Spinal cord (tissue), 10 donors: ENCODE results near the gene DDX11. TPM values are rescaled to one million over a fixed set of nuclear protein-coding genes. Genes with fewer than 3 reads are reported as not detected.
"Not testable (repeated sequence)": the region's sequence is repeated elsewhere in the genome, so short reads cannot be mapped to it uniquely, and the experiment has no call there.

ENCODE experiments used
- DNase-seq, 6 donors: peaks; one replicate each; pipeline versions ENCODE4 v3.0.0 to v3.0.0-alpha.2; 2013 to 2015; ENCODE audit warnings: low spot score in 6 of 6, low read depth in 4 of 6
- H3K27ac ChIP-seq: one replicate; pipeline ENCODE4 v1.5.1; 2013; ENCODE audit warnings: low read depth, low read length, control low read depth
- H3K27me3 ChIP-seq: one replicate; pipeline ENCODE4 v1.6.1; 2013; ENCODE audit warnings: low read length; ENCODE audit not compliant: control insufficient read depth, insufficient read depth
- H3K36me3 ChIP-seq: one replicate; pipeline ENCODE4 v1.6.1; 2013; ENCODE audit warnings: low read length; ENCODE audit not compliant: control insufficient read depth, insufficient read depth
- H3K4me1 ChIP-seq: one replicate; pipeline ENCODE4 v1.6.1; 2013; ENCODE audit warnings: low read length; ENCODE audit not compliant: control insufficient read depth, insufficient read depth
- H3K4me3 ChIP-seq: one replicate; pipeline ENCODE4 v1.5.1; 2013; ENCODE audit warnings: low read depth, low read length, control low read depth
- H3K9me3 ChIP-seq: one replicate; pipeline ENCODE4 v1.6.1; 2013; ENCODE audit warnings: low read length; ENCODE audit not compliant: control insufficient read depth, insufficient read depth
- WGBS: methylation state at CpG from one replicate; pipeline ENCODE4 v1.1.5; 2013; ENCODE audit warnings: missing lambda C conversion rate; ENCODE audit not compliant: insufficient coverage; 5-methylcytosine and 5-hydroxymethylcytosine counted together
- polyA plus RNA-seq, 2 donors: library from polyadenylated mRNA; unstranded; fragments of 120-200 nt; gene quantifications; one replicate each; pipeline ENCODE4 v1.2.1, GENCODE V29; 2013; ENCODE audit not compliant: insufficient read length in 2 of 2
- total RNA-seq, 2 donors: library from RNA; depleted of rRNA in 1 of 2; stranded (reverse); fragments of 120-200 nt in 1 of 2; fragments of >200 nt in 1 of 2; gene quantifications; one replicate each; pipeline versions ENCODE4 v1.2.3 to v1.2.4, GENCODE V29; 2013 to 2014
- donor health status: healthy.

Gene DDX11
- total and polyA plus RNA-seq, 4 donors: 12.0 to 69.1 (median 38.1) TPM

GRCh38 chr12:31117203-31118011, 43.7 kb downstream of the DDX11 start:
- no peaks in the 10 kb centered on the region for H3K36me3 ChIP-seq
- H3K27ac ChIP-seq: no peak overlapping the region
- peak overlapping the region; percentile 60 for H3K4me3 ChIP-seq
- peaks cover 37% of the 10 kb centered on the region for H3K4me1 ChIP-seq
- 8% methylated on average over 25 of the region's 45 CpGs for WGBS
- peaks cover 16% of the 10 kb centered on the region for H3K27me3 ChIP-seq
- DNase-seq: peak in 2 of 6 donors; percentile 61 to 74
- H3K9me3 ChIP-seq: no peaks in the 10 kb centered on the region

- H3K9me3 ChIP-seq: no peaks in the 10 kb centered on the region
- H3K4me1 ChIP-seq: peaks cover 37% of the 10 kb centered on the region
- peak overlapping the region; percentile 60 for H3K4me3 ChIP-seq
- DNase-seq: peak in 2 of 6 donors; percentile 67 to 83
- WGBS: 43% methylated on average over 30 of the region's 44 CpGs
- H3K27me3 ChIP-seq: peaks cover 16% of the 10 kb centered on the region
- H3K27ac ChIP-seq: no peak overlapping the region
- no peaks in the 10 kb centered on the region for H3K36me3 ChIP-seq
Measured at GRCh38 chr12:31118347-31119191, 44.9 kb downstream of the DDX11 start.

GRCh38 chr12:31119192-31119802, 45.6 kb downstream of the DDX11 start:
- no peak for DNase-seq
- Histone ChIP-seq H3K9me3 (no peaks in the 10 kb centered on the region), H3K27me3 (peaks cover 16% of the 10 kb centered on the region), H3K4me3 (peak overlapping the region; percentile 60), H3K36me3 (no peaks in the 10 kb centered on the region), H3K27ac (no peak overlapping the region), H3K4me1 (peaks cover 37% of the 10 kb centered on the region)
- 29% methylated on average over 17 of the region's 34 CpGs for WGBS

- Histone ChIP-seq H3K9me3 (no peaks in the 10 kb centered on the region), H3K27ac (no peak overlapping the region), H3K27me3 (peaks cover 16% of the 10 kb centered on the region), H3K4me3 (peak overlapping the region; percentile 18), H3K4me1 (peaks cover 37% of the 10 kb centered on the region), H3K36me3 (no peaks in the 10 kb centered on the region)
- peak in 1 of 6 donors; percentile 3 for DNase-seq
- WGBS: 11% methylated on average over 12 of the region's 24 CpGs
Measured at GRCh38 chr12:31119803-31120211, 46.1 kb downstream of the DDX11 start.

GRCh38 chr12:31120392-31121008, 46.8 kb downstream of the DDX11 start:
- Histone ChIP-seq H3K27ac (no peak overlapping the region), H3K4me3 (no peak overlapping the region), H3K9me3 (no peaks in the 10 kb centered on the region), H3K27me3 (peaks cover 16% of the 10 kb centered on the region), H3K4me1 (peaks cover 37% of the 10 kb centered on the region), H3K36me3 (no peaks in the 10 kb centered on the region)
- DNase-seq: peak in 1 of 6 donors; percentile 16
- WGBS: 21% methylated on average over 4 of the region's 26 CpGs

GRCh38 chr12:31121022-31121728, 47.5 kb downstream of the DDX11 start:
- Histone ChIP-seq H3K4me1 (peaks cover 37% of the 10 kb centered on the region), H3K27me3 (peaks cover 16% of the 10 kb centered on the region)
- H3K36me3 ChIP-seq, DNase-seq, H3K4me3 ChIP-seq, H3K27ac ChIP-seq, H3K9me3 ChIP-seq: not testable (repeated sequence)
- WGBS: 45% methylated on average over 11 of the region's 19 CpGs

GRCh38 chr12:31122481-31122880, 48.8 kb downstream of the DDX11 start:
- Histone ChIP-seq H3K9me3 (no peaks in the 10 kb centered on the region), H3K27ac (no peak overlapping the region), H3K36me3 (no peaks in the 10 kb centered on the region), H3K27me3 (peaks cover 13% of the 10 kb centered on the region), H3K4me3 (no peak overlapping the region), H3K4me1 (peaks cover 32% of the 10 kb centered on the region)
- 74% methylated on average over 6 of the region's 19 CpGs for WGBS
- no peak for DNase-seq

- not testable (repeated sequence) for H3K27me3 ChIP-seq, H3K36me3 ChIP-seq, H3K9me3 ChIP-seq, H3K27ac ChIP-seq, H3K4me3 ChIP-seq, DNase-seq
- WGBS: 67% methylated on average over 3 of the region's 8 CpGs
- H3K4me1 ChIP-seq: peaks cover 15% of the 10 kb centered on the region
Measured at GRCh38 chr12:31124158-31124557, 50.5 kb downstream of the DDX11 start.

GRCh38 chr12:31125171-31125570, 51.5 kb downstream of the DDX11 start:
- WGBS: no CpG with 5 or more reads among the region's 2 CpGs
- not testable (repeated sequence) for H3K27me3 ChIP-seq, H3K9me3 ChIP-seq, H3K36me3 ChIP-seq, H3K27ac ChIP-seq, DNase-seq, H3K4me1 ChIP-seq, H3K4me3 ChIP-seq
